ENCODE data around the gene CFAP77.

CFAP77 gene

DNA sequence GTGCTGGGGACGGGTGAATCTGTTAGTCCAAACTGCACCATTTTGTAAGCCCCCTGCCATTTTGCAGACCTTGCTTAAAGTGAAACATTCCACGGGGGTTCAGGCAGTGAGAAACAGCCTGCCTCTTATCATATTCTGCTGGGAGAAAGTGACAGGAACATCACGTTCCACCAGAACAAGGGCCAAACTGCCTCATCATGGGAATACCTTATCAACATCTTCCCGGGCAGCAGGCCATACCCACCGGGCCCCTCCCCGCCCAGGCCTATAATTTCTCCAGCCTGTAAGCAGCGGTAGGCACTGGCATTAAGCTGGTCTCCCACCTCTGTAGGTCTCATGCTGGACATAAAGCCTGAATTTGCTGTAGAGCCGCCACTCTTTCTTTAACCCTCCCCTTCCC, 1.5 kb upstream of the CFAP77 start:
- DNase-seq (ENCODE audit: low read depth) = no peak

DNA sequence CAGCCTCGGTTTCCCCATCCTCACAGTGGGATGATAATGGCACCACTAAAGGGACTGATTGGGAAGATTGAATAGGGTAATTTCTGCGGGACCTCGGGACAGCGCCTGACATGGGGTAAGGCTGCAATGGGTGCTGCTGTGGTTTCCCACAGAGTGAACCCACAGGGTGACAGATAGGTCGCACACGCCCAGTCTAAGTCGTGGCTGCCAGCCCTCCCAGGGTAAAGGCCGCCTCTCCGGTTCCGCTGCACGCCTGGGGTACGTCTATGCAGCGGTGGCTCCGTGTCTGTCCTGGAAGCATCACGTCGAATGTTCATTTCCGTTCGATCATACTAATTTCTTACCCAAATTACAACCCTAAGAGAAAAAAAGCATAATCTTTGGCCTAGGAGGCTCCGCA, 631 bp downstream of the CFAP77 start:
- no peak for DNase-seq (ENCODE audit: low read depth)

DNA sequence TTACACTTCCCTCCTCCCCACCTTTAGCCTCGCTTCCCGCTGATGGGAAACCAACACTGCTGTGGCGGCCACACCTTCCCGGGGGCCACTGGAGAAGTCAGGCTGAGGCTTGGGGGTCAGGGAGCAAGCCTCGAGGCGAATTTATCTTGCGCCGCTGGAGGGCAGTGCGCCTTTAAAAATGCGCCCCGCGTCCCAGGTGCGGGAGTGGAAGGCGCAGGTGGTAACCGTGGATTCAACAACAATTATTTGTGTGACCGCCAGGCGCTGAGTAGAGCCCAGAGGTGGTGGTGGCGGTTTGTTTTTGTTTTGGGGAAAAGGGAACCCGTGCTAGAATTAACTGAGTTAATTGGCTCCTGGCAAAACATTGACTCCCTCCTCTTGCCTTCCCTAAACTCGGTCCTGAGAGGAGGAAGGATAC, 1.1 kb downstream of the CFAP77 start:
- no peak for DNase-seq (ENCODE audit: low read depth)

DNA sequence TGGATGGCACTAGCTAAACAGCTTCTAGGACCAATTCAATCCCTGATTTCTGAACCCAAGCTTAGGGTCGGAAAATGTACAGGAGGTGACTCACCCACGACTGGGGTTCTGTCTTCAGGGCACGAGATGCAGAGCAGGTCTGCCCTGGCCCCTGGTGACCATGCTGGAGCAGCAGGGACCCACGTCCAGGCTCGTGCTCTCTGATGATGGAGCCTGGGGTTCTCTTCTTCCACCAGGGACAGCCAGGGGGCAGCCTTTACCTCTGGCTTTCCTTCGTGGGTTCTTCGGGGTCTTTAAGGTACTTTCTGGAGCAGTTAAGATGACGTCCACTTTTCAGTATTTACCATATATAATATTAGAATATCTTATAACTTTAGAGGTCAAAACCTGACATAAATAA, 2.1 kb downstream of the CFAP77 start:
- no peak for DNase-seq (ENCODE audit: low read depth)

DNA sequence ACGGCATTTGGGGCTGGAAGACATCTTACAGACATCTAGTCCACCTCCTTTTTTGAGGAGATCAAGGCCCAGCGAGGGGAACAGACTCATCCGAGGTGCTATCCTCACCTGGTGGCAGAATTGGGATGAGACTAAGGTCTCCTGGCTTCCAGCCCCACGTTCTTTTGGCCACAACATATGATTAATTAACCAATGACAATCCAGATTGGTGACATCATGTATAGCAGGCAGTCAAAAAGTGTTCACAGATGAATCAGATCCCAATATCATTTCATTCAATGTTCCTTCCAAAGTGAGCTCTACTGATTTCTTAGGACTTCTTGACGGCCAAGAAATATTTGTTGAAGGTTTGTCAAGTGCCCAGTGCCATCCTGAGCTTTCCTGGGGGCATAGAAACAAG, 3.9 kb downstream of the CFAP77 start:
- DNase-seq (ENCODE audit: low read depth) = no peak

DNA sequence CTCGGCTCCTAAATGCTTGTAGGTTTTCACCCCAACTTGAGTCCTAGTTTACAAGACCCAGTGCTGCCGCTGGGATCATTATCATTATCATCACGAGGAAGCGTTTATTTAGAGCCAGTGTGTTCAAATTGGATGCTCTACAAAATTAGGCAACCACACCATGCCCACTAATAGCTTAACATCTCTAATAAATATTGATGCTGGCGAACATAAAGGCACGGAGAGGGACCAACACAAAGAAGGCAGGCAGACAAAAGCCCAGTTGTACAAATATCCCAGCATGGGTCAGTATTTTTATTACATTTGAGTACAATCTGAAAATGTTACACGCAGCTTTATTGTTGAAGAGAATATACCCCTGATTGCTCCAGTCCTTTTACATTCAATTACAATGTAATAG, 4.7 kb downstream of the CFAP77 start:
- DNase-seq (ENCODE audit: low read depth) = no peak

DNA sequence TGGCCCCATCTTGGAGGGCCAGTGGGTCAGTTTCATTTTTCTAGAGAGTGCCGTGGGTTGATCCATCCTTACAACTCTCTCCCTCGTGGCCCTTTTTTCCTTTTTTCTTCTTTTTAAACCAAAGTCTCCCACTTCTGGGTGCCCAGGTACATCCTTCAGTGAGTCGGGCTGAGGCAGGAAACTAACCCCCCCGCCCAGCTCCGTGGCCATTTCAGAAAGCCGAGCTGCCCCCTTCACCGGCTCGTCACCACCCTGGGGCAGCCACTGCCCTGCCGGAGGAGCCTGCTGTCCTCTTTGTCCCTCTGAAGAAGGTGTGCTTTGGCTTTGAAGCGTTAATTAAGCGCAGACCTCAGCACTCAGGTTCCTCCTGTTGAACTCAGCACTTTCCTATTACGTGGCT, 5.2 kb downstream of the CFAP77 start:
- DNase-seq (ENCODE audit: low read depth) = no peak

DNA sequence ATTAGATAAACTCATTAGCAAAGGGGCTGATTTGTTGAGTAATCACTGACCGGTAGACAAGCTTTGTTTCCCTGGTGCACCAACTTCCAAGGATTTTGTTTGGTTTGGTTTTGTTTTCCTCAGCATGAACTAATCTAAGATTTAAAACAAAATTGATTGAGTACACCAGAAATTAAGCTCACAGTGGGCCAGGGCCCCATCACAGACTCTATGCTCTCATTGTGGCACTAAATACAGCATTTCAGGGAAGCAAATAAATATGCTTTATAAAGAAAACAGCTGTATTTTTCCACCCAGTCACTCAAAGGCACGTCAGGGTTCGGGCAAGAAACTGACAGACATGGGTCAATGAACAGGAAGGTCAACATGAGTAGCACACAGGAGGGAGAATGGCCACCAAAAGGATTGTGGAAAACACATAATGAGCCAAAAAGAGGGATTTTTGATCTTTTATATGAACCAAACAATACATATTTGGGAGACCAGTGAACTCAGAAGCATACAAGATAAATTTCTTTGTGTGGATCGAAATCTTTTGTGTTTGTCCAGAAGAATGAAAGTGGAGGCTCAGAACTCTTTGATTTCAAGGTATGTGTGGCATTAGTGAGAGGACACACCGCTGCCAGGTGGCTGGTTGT, 8.8 kb downstream of the CFAP77 start:
- no peak for DNase-seq (ENCODE audit: low read depth)

DNA sequence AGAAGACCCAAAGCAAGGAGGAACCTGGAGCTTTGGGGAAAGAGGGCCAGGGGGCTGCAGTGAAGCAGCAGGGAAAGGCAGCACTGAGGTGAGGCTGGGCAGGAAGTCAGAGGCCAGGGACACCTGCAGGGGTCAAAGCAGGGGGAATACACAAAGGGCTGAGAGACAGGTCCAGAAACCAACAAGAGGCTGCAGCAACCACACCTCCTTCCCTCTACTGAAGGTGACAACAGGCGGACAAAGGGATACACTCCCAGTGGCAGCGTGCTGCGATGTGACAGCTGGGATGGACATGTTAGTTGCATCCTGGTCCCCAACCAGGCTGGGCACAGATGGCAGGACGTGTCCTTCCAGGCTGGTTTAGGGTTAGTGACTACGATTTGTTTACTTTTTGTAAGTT, 12.6 kb downstream of the CFAP77 start:
- no peak for DNase-seq (ENCODE audit: low read depth)

DNA sequence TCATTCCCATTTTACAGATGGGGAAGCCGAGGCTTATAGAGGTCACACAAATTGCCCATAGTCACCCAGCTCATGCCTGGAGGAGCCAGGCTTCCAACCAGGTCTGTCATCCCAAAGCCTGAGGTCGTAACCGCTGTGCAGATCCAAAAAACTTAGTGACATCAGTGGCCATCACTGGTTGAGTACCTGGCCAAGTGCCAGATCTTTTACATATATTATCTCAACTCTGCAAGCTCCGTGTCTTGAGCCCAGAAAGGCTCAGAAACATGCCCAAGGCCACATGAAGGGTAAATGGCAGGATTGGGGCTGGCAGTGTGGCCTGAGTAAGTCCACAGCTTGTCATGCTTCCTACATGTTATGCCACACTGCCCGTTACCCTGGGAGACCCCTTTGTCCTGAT, 13.5 kb downstream of the CFAP77 start:
- no peak for DNase-seq (ENCODE audit: low read depth)

DNA sequence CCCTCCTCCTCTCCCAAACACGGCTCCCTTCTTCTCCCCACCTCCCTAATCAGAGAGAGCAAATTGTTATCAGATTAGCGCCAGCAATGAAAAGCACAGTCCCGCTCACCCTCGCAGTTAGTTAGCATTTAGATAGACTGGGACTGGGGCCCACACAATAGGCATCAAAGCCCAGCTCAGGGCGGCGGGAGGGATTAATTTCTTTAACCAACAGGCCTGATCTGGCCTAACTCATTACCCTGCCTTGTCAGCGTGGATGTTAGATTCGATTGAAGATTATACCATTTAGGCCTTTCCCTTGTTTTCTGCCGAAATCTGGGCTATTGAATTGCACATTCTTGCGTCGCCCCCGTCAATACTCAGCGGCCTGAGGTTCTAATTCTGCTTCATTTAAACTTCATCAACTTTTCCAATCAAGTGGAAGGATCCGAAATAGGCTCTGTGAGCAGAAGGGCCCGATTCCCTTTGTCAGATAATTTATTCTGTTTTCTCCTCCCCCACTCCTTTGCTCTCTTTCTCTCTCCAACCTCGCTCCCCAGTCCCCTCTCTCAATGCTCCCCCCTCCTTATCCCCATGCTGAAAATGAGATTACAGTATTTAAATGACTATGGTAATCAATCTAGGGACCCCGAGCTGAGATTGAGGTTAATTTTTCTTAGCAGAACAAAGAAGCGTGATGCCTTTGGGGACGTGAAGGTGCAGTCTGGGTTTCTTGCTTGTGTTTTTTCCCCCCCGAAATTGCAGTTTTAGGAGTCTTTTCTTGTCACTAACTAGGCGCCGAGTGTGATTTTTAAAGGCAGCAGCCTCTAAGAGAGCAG, 15.1 kb downstream of the CFAP77 start:
- no peak for DNase-seq (ENCODE audit: low read depth)

DNA sequence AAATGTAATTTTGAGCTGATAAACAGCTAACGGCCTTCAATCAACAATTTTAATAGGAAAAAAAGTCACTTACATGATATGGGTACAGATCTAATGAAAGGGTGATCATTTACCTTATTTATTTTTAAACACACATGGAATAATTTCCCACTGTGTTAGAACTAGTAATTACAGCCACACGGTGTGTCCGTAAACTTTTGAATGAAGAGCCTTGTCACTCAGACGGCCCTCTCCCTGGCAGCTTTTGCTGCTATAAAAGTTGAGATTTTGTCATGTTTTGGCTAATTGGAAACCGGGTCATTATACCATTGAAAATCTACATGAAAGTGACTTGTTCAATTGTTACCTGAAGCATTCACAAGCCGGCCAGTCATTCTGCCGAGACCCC, 15.7 kb downstream of the CFAP77 start:
- DNase-seq (ENCODE audit: low read depth) = no peak

DNA sequence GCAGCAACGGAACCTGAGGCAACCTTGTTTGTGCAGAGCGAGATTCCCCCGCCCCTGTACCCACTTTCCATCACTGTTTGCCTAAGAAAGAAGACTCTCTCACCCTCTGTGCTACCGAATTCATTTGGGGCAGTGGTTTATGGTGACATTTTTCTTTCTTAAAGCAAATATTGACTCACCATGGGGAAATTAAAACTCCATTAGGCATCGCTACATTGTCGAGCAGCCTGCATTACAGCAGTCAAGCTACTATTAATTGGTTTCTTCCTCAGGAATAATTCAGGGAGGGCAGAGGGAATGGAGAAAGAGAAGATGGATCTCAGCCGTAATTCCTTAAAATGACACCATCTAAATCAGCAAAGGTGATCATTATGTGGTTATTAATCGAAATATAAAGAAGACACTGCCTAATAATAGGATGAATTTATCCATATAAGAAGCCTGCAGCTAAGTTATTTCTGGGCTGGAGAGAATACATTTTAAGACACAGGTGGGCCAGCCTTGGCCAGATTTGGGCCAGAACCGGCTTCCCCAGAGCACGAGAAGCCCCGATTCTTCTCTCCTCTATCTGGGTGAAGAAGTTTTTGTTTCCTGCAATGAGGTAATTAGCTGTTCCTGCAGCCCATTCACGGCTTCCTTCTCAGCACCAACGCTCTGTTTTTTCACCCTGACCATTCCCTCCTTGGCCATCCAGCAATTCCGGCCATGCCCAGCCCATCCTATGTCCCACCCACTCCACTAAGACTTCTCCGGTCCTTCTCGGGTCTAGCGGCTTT, 16.8 kb downstream of the CFAP77 start:
- DNase-seq (ENCODE audit: low read depth) = no peak

DNA sequence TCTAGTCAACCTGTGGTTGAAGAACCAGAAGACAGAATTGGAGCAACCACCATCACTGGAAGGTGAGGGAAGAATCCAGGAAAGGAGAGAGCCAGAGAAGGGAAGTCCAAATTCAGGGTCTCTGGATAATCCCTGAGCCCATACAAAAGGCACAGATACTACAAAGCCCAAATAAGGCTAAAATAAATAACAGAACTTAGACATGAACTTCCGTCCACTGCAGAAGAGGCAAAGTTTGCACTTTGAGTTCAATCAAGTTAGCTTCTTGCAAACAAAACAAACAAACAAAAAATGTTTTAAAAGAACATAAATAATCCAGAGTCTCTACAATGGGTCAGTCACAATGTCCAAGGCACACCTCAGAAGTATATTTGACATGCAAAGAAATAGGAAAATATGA, 21.0 kb downstream of the CFAP77 start:
- no peak for DNase-seq (ENCODE audit: low read depth)

DNA sequence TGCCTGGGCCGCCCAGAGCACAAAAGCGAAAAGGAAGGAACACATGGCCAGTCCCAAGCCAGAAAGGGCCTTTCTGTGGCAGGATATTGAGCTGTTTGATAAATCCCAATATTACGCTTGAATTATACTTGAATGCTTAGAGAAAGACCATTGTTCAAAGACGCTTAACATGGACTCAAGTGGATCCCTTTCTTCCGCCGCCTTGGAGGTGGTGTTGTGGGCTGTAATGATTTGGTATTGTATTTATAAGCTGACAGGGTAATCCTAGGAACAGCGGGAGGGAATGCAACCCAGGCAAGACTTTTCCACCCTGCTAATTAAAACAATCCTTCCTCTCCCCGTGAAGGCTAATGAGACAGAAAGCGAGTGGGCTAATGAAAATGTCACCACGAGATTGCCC, 24.9 kb downstream of the CFAP77 start:
- no peak for DNase-seq (ENCODE audit: low read depth)

DNA sequence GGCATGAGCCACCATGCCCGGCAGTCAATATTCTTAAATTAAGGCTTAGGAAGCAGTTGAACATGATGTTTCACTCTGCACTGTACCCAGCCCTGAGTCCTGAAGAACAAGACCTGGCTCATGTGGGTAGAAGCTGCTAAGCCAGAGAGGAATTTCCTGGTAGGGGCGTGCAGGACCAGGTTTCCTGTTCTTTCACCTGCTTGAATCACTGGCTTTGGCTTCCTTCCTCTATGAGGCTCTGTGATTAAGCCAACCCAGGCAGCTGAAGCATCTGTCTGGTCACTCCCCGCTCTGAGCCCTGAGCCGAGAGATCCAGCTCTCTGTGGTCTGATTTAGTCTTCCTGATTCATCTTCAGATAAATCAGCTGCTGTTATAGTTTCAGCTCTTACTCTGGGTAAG, 29.1 kb downstream of the CFAP77 start:
- DNase-seq (ENCODE audit: low read depth) = no peak

DNA sequence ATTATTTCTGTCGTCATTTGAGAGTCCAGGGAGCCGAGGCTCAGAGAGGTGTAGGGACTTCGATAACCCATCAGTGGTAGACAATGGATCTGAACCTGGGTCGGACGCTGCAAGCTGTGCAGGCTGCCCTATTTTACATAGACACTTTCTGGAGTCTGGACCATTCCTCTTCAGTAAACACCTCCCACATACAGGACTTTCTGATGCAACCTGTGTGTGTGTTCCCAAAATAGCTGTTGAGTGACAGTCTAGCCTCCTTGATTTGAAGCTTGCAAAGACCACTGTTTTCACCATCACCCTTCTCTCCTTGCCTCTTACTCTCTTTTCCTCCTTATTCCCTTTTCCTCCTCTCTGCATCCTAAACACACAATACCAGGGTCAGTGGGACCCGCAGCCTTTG, 30.7 kb downstream of the CFAP77 start:
- no peak for DNase-seq (ENCODE audit: low read depth)

DNA sequence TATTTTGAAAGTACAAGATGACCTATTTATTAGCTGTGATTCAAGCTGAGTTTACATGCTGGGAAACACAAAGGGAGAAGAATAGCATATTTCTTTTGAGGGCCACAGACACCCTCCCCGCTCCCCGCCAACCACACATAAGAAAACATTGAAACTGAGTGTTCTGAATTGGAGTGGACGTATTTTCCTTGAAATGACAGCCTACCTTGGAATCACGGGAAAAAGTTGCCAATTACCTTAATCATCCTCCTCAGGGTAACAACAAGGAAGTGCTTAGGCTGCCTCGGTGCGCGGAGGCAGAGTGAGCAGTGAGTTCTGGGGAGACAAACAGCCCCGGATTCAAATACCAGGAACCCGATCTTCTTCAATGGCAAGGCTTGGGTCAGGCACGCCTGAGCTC, 31.4 kb downstream of the CFAP77 start:
- no peak for DNase-seq (ENCODE audit: low read depth)

DNA sequence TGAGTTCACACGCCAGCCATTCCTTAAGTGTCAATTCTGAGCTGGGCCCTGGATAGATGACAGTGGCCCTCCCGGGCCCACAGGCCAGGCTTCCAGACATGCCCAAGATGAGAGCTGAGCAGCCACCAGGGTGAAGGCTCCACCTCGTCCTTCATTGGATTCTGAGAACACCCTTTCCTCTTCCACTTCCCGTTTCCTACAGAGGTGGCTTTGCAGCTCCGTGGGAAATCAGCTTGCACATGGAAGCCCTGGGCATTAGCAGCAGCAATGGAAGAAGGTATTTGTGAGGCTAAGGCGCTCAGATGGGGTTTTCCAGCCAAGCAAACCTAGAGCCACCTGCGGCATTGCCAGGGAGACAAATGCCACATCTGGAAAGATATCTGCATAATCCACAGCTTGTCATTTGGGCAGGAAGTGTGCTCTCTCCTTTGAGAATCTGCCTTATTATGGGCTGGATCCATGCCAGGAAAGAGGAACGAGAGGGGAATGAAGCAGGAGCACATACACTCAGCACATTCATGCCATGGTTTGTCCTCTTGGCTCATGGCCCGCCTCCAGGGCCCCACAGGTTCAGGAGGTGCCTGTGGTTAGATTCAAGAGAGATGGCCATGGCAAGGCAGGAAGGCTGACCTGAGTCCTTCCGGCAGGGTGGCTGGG, 34.1 kb downstream of the CFAP77 start:
- no peak for DNase-seq (ENCODE audit: low read depth)

DNA sequence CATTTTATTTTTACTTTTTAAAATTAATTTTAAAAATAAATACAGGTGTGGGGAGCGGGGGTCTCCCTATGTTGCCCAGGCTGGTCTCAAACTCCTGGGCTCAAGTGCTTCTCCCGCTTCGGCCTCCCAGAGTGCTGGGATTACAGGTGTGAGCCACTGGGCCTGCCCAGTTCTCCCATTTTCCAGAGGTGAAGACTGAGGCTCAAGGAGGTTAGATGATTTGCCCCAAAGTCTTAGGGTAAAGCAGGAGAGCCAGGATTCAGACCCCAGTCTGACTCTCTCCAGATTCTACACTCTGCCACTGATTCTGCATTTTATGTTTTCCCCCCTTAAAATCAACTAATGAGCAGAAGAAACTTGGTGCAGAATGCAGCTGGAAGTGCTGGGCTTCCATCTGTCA, 36.9 kb downstream of the CFAP77 start:
- DNase-seq (ENCODE audit: low read depth) = no peak

DNA sequence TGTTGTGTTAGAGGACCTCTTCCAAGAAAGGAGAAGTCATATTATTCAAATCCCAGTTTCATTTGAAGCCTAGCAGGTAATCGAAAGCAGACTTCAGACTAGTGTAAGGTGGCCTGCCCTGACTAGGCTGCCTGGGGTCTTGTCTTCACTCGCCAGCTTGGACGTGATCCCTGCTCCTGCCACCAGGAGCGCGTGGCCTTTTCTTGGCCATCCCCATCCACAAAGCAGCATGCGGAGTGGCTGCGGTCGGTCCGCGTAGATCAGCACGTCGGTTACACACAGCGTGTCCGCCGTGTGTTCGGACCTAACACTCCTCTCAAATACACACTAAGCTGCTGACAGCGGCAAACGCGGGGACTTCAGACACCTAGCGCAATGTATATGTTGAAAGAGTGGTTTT, 37.3 kb downstream of the CFAP77 start:
- no peak for DNase-seq (ENCODE audit: low read depth)

DNA sequence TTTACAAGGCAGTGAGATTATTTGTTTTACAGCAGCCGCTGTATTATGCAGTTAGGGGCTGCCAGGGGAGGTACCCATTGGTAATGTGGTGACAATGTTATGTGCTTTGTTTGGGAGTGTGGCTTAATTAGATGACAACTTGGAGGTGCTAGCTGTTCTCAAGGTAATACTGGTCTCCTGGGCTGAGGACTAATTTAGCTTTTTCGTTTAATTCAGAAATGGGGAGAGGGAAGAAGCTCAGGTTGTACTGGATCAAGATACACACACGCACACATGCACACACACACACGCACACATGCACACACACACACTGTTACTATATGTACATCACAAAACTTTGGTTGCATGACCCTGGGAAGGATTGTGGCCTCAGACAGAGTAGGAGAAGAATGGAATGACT, 37.9 kb downstream of the CFAP77 start:
- no peak for DNase-seq (ENCODE audit: low read depth)

DNA sequence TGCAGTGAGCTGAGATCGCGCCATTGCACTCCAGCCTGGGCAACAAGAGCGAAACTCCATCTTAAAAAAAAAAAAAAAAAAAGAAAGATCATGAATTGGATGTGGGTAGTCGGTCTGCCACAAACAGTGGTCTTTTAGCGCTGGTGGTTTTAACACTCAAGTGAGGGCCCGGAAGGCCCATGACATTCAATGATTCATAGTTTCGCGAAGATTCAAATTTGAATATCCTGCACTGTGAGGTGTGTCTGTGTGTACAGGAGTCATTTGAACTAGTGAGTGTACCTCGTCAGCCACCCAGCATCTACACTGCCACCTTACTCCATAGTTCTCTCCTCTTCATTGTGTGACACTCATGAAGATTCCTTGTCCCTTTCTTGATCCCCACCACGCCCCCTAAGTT, 41.3 kb downstream of the CFAP77 start:
- no peak for DNase-seq (ENCODE audit: low read depth)
